ENCODE data around the gene ROPN1B.
"Not testable (repeated sequence)": the region's sequence is repeated elsewhere in the genome, so short reads cannot be mapped to it uniquely, and the experiment has no call there.

Gene ROPN1B

GRCh38 chr3:125958511-125959316 is 10.3 kb upstream of the ROPN1B start:
- no peak for FAIRE-seq

- no peak for FAIRE-seq
These were observed 9.5 kb upstream of the ROPN1B start for GRCh38 chr3:125959317-125960065.

GRCh38 chr3:125960066-125960424 is 8.9 kb upstream of the ROPN1B start:
- no peak for FAIRE-seq

DNA sequence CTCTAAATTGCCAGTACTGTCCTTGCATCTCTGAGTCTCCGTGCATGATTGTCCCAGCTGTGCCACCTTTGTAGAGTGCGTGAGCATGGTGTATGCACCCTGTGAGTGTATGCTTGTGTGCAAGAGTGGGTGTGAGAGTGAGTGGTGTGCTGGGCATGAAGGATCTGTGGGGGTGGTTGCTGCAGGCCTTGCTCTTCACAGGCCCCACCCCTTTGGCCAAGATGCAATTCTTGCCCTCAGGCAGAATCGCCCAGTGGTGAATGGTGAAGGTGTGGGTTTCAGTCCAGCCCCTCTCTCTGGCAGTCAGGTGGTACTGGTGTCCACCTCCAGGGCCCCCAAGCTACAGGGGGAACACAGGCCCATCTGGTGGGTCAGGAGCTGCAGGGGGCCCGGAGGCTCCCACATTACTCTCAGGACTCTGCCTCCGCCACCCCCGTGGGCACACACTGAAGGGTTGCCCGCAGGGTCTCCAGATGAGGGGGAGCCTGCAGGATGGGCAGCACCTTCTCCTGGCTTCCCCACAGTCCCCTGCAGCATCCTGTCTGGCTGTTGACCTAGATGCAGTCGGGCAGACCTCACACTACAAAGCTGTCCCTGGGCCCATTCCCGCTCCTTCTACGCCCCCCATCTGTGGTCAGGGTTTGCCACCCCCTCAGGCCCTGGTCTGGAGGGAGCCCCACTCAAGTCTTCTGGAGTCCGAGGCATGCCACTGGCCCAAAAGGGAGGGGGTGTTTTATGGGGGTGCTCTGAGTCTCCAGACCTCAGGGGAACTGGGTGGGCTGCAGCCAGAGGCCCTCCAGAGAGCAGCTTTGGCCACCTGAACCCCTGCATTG is 8.3 kb upstream of the ROPN1B start:
- no peak for FAIRE-seq

- FAIRE-seq: no peak
These were observed 7.7 kb upstream of the ROPN1B start for GRCh38 chr3:125961289-125961589.

DNA sequence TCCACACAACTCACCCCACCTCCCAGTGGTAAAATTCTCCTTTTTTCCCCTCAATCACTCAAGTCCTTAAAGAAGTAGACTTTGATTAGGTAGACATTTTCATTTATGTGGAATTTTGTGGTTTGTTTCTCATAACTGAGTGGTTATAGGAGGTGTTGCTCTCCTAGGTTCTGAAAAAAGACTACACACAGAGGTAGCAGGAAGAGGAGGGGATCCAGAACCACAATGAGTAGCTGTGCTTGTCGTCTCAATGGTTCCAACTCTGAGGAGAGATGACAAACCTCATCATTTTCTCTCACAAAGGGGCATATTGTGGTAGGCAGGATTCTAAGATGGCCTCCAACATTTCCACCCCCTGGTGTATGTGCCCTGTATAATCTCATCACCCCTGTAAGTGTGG is 5.1 kb upstream of the ROPN1B start:
- not testable (repeated sequence) for FAIRE-seq

- FAIRE-seq: no peak
These were observed 3.5 kb upstream of the ROPN1B start for GRCh38 chr3:125965505-125965904.

DNA sequence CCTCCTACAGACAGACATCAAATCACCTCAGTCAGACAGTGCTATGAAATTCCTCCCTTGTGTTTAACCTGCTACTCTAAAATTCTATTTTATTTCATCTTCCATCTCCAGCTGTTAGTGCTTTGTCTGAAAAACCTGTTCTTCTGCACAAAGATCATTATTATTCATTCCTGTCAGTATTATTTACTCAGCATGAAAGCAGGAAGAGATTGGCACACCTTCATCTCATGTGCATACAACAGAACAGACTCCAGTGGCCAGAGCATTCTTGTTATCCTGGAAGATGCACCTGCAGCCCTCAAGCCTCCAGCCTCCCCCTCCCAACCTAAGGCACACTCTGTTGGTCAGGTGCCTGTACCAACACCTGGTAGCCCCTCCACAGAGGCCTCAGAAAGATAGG is 1.8 kb upstream of the ROPN1B start:
- FAIRE-seq: no peak

DNA sequence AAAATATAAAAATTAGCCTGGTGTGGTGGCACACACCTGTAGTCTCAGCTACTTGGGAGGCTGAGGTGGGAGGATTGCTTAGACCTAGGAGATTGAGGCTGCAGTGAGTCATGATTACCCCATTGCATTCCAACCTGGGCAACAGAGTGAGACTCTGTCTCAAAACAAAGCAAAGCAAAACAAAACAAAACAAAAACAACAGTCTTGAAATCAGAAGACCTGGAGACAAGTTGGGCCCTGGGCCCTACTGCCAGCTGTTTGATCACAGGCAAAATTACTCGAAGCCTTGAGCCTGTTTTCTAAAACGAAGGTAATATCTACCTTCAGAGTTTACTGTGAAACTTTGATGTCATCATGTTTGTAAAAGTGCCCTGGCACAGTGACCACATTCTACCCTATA is 857 bp upstream of the ROPN1B start:
- not testable (repeated sequence) for FAIRE-seq

DNA sequence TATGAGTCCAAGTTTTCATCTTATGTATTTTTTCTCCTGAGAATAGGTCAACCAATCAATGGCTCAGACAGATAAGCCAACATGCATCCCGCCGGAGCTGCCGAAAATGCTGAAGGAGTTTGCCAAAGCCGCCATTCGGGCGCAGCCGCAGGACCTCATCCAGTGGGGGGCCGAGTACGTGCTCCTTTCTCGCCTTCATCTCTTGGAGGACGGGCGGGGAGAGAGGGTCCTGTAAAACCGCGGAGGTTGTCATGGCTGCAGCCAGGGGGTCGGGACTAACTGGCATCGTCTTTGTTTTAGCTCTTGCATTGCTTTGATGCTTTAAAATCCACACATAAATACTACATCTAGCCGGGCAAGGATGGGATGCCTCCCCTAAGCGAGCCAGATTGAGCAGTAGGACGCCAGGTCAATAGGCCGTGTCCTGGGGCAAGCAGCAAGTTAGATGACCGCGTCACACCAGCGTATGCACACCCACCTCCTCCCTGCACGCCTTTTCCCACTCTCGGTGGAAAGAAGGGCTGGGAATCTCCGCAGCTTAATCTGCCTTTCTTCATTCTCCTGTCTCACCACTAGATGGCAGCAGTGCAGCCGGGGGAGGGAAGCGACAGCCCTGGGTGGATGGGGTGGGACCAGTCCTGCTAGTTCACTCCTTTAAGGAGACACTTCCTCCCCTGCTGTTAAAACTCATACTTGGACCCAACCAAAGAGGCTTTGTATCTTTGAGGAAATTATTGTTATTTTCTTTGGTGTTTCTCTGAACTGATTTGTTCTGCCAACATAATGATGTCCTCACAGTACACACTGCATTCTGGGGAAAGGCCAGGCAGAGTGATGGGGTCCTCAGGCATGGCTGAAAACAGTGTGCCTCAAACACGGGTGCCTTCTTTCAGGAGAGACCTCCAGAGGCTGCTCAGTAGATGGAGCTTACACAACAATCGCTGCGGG is 3.3 kb downstream of the ROPN1B start:
- peak; percentile 45 for FAIRE-seq

DNA sequence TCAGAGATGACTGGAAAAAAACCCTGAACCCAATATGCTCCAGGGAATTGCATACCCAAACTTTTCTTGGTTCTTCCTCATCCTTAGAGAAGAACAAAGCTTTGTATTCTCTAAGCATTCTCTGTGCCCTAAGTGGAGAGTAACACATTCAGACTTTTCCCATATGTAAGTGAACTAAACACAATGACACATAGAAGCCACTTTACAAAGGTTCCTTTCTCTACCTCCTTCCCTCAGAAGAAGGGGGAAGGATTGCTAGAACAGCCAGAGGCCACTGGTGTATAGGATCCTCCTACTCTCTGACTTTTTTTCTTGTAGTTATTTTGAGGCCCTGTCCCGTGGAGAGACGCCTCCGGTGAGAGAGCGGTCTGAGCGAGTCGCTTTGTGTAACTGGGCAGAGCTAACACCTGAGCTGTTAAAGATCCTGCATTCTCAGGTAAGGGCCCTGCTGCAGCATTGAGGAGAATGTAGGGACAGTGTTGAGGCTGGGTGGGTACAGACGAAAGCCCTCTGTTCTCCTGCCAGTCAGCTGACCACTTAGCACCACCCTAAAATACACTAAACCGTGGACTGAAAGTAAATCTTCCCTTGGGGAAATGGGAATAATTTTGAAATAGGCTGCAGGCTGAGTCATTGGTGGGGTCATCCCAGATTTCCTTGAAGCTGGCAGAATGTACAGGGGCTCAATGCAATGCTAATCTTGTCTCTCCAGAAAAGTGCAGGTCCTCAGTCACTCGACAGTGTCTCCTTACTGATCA is 6.4 kb downstream of the ROPN1B start:
- not testable (repeated sequence) for FAIRE-seq

DNA sequence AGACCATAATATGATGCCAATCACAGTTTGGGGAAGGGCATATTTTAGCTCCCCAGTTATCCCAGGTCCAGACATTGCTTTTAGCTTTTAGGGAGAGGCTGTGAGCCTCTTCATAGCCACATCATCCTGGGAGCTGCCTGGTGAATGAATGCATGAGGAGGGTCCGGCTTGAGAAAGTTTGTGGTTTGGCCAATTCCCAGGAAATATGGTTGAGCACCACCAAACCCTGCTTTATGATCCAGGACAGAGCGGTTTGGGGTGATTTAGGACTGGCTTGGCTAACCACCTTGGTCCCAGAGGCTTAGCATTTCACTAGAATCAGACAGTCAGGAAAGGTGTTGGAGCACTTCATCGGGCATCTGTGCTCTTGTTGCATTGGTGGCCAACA is 7.0 kb downstream of the ROPN1B start:
- not testable (repeated sequence) for FAIRE-seq

GRCh38 chr3:125977104-125977503 is 8.1 kb downstream of the ROPN1B start:
- not testable (repeated sequence) for FAIRE-seq

DNA sequence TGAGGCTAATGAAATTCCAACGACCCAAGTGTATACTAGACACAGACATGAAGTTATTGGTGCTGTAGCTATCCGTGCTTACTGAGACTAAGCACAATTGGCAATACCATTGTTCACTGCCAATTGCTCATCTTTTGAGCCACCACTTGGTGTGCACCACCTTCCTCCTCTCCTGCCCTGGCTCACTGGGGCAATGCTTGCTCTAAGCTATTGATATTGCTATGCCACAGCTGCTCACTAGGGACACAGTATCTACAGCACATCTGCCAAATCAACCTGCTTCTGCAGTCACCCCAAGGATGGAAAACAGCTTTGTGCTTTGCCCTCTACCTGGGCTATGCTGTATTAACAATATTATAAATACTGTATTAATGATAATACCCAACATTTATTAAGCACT is 16.0 kb downstream of the ROPN1B start:
- FAIRE-seq: not testable (repeated sequence)

DNA sequence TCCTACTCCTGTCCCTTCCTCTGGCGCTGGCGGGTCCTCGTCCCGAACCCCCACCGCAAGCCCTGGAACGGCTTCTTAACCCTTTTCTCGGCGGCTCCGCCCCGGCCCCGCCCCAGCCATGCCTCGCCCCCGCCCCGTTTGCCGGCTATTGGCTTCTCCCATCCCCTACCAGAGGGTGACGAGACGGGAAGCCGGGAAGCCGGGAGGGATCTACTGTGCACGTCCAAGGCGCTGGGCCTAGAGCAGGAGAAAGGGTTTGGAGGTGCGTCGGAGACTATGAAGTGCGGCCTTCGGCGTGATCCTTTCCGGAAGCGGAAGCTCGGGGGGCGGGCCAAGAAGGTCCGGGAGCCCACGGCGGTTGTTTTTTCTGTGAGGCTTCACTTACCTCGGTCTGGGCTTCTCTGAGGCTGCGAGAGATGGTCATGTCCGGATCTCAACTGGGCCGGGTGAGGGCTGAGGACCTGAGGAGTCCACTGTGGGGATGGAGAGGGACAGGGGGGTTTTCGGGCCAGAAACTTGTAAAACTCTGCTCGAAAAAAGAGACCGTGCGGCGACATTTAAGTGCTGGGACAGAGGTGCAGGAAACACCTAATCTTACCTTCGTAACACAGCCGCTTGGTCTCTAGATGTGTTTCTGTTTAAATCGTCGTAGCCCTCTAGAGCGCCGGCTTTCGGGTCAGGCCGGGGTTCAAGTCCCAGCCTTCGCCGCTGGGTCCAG is 21.4 kb downstream of the ROPN1B start:
- peak; percentile 85 for FAIRE-seq

- not testable (repeated sequence) for FAIRE-seq
These were observed 27.8 kb downstream of the ROPN1B start for GRCh38 chr3:125996751-125997150.

DNA sequence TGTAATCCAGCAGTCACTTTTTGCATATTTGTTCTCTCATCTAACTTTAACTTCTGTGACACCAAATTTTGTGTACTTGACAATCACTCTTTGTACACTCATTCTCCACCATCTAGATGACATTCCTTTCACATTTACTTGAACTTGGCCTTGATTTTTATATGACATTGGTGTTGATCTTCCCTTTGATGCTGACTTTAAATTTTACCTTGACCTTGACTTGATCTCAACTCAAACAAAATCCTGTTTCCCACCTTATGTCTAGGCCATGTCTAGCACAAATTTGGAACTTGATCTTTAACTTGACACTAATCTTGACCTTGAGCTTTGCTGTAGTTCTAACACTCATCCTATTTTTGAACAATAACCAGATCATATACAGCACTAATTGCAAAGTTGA is 33.2 kb downstream of the ROPN1B start:
- no peak for FAIRE-seq

DNA sequence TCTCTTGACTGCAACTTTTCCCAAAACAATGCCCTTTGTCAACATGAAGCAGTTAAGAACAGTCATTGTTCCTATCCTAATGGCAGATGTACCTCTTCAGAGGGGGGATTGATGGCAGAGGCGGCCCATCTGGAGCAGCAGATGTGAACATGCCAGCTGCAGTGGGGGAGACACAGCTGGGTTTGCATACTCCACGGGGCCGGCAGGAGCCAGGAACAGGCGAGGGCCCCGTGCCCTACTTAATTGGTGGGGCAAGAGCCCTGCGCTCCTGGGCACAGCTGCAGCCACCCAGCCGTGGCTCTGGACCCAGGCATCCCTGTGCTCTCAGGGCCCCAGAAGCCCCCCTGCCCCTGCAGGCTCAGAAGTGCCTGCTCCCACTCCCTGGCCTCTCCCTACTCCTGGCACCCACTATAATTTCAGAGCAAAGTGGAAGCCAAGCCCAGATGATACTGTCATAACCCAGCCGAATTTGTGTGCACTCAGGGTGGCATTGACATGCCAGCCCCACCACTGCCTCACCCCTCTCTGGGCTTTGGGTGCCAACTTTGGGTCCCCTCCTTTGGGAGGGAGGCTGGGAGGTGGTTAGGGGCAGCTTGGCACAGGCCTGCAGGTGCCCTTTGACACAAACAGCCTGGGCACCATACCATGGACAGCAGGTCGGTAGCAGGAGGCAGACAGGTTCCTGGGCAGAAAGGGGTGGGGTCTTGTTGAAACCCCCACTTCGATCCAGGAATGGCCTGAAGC is 34.6 kb downstream of the ROPN1B start:
- FAIRE-seq: no peak

GRCh38 chr3:126004217-126004616 is 35.2 kb downstream of the ROPN1B start:
- FAIRE-seq: no peak

DNA sequence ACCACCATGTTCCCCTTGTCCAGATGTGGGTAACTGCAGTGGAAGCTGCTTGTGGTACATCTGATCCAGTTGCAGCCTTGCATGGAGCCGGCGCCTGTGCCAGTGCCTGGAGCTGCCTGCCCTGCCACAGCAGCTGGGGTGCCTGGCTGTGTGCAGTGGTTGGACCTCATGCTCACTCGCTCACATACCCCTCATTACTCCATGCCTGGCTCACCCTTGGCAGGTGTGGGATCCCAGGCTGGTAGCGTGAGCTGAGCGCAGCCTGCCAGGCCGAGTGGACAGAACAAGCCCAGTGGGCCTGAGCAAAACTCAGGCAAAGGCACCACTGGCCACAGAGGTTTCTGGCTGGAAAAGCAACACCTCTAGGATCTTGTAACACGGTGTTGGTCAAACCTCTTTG is 35.7 kb downstream of the ROPN1B start:
- FAIRE-seq: no peak

Data from endometrium (tissue), 2 donors.